ENCODE data around the gene ATP6V1G3. TPM values are rescaled to one million over a fixed set of nuclear protein-coding genes. Genes with fewer than 3 reads are reported as not detected.
"Not testable (repeated sequence)": the region's sequence is repeated elsewhere in the genome, so short reads cannot be mapped to it uniquely, and the experiment has no call there.

ATP6V1G3 gene
- total RNA-seq, 2 donors from 2014 or later = 0.56 TPM; not detected in 1

- Mint-ChIP-seq H3K27ac (peak overlapping the region; percentile 90 to 93), H3K36me3 (peaks cover 0 to 13% of the 10 kb centered on the region in 2 donors)
- DNase-seq (ENCODE audit: low spot score in 2 of 2); ATAC-seq; H3K9me3 Mint-ChIP-seq: not testable (repeated sequence)
These were observed 16.4 kb downstream of the ATP6V1G3 start for GRCh38 chr1:198524127-198524526.

- Mint-ChIP-seq H3K27ac (peak overlapping the region; percentile 90 to 93), H3K36me3 (peaks cover 0 to 13% of the 10 kb centered on the region in 2 donors), H3K9me3 (no peaks in the 10 kb centered on the region)
- ATAC-seq = peak; percentile 62 to 65
- no peak for DNase-seq (ENCODE audit: low spot score in 2 of 2)
These were observed 17.1 kb downstream of the ATP6V1G3 start for GRCh38 chr1:198523182-198523950.

GRCh38 chr1:198520524-198521254, 19.8 kb downstream of the ATP6V1G3 start:
- Mint-ChIP-seq H3K36me3 (peaks cover 0 to 8% of the 10 kb centered on the region in 2 donors), H3K27ac (peak overlapping the region; percentile 92 to 93), H3K9me3 (no peaks in the 10 kb centered on the region)
- DNase-seq (ENCODE audit: low spot score in 2 of 2) (no peak), ATAC-seq (peak; percentile 70 to 77)

- Mint-ChIP-seq H3K27ac (peak overlapping the region; percentile 92 to 93), H3K9me3 (peaks cover 0 to under 1% of the 10 kb centered on the region in 2 donors), H3K36me3 (peaks cover 5 to 8% of the 10 kb centered on the region in 2 donors)
- ATAC-seq = peak; percentile 41 to 62
- no peak for DNase-seq (ENCODE audit: low spot score in 2 of 2)
These were observed 20.6 kb downstream of the ATP6V1G3 start for GRCh38 chr1:198519639-198520501.

- ATAC-seq (no peak), DNase-seq (ENCODE audit: low spot score in 2 of 2) (no peak)
- H3K9me3 Mint-ChIP-seq = peaks cover 0 to 8% of the 10 kb centered on the region in 2 donors
- H3K27ac Mint-ChIP-seq = no peak overlapping the region
- H3K36me3 Mint-ChIP-seq = peaks cover 8 to 13% of the 10 kb centered on the region in 2 donors
These were observed 22.8 kb downstream of the ATP6V1G3 start for GRCh38 chr1:198517623-198518199.

DNA sequence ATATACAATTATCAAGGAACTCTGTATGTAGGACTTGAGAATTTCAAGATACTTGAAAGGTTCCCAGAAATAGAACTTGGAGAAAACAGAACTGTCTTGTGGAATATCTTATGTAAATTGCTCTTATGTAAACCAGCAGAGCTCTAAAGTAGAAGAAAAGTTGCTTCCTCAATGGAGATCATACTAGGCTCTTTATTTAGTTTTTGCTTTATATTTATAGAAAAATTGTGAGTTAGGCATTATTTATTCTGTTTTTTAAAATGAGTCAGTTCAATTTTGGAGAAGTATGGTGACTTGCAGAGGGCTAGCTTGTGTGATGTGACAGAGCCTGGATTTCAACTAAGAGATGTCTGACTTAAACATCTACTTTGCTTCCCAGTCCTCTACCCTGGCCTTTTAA, 40.4 kb downstream of the ATP6V1G3 start:
- Mint-ChIP-seq H3K27ac (no peak overlapping the region), H3K9me3 (peaks cover 10 to 23% of the 10 kb centered on the region in 2 donors), H3K36me3 (peaks cover 8 to 15% of the 10 kb centered on the region in 2 donors)
- DNase-seq (ENCODE audit: low spot score in 2 of 2) = no peak
- no peak for ATAC-seq

GRCh38 chr1:198499588-198499987, 40.9 kb downstream of the ATP6V1G3 start:
- no peak overlapping the region for H3K27ac Mint-ChIP-seq
- ATAC-seq = no peak
- peaks cover 6 to 15% of the 10 kb centered on the region in 2 donors for H3K36me3 Mint-ChIP-seq
- DNase-seq (ENCODE audit: low spot score in 2 of 2) = no peak
- H3K9me3 Mint-ChIP-seq = peaks cover 8 to 23% of the 10 kb centered on the region in 2 donors

- Mint-ChIP-seq H3K36me3 (peaks cover 6 to 15% of the 10 kb centered on the region in 2 donors), H3K27ac (no peak overlapping the region), H3K9me3 (peaks cover 8 to 23% of the 10 kb centered on the region in 2 donors)
- ATAC-seq (no peak), DNase-seq (ENCODE audit: low spot score in 2 of 2) (no peak)
These were observed 41.6 kb downstream of the ATP6V1G3 start for GRCh38 chr1:198498881-198499280.

DNA sequence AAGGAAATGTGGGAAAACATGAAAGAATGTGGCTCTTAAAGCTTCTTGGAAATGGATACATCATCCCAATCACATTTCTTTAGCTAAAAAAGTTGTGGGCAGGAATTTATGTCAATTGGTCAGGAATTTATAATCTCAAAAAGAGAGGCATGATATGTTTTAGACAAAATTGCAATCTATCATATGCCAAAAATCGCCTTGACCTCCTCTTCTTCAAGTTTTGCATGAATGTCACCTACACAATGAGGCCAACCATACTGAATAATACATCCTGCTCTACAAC, 42.4 kb downstream of the ATP6V1G3 start:
- ATAC-seq (no peak), DNase-seq (ENCODE audit: low spot score in 2 of 2) (no peak)
- H3K27ac Mint-ChIP-seq = no peak overlapping the region
- H3K36me3 Mint-ChIP-seq = peaks cover 6 to 8% of the 10 kb centered on the region in 2 donors
- H3K9me3 Mint-ChIP-seq = peaks cover 3 to 15% of the 10 kb centered on the region in 2 donors

- ATAC-seq = peak in 1 of 2 donors; percentile 64
- peaks cover 3 to 13% of the 10 kb centered on the region in 2 donors for H3K9me3 Mint-ChIP-seq
These were observed 43.0 kb downstream of the ATP6V1G3 start for GRCh38 chr1:198497326-198498102.

DNA sequence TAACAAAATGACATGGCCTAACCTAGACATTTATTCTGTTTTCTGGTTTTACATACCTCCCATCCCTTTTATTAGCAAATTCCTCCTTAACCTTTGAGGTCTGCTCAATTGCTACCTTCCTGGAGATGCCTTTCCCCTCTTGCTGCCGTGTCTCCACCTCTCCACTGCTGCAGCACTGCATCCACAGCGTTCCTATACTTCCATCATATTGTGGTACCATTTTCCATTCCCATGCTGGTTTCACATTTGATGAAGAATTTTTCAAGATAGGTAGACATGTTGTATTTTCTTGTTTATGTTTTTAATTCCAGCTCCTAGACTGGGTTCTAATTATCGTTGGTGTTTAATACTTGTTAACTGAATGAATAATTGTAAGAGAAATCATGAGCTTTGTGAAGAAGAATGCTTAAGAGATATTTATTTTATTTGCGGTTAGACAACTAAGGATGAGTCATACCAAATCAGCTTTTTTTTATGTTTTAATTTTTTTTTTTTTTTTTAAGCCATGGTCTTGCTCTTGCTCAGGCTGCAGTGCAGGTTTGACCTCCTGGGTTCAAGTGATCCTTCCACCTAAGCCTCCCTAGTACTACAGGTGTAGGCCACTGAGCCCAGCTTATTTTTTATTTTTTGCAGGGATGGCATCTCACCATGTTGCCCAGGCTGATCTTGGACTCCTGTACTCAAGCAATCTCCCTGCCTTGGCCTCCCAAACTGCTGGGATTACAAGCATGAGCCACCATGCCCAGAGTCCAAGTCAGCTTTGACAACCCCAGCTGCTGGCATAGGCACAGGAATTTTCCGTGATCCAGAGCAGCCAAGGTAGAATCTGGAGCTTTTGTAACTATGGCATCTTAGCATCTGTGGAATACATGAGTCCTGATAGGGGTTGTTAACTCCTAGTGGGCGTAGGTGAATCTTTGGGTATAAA, 44.0 kb downstream of the ATP6V1G3 start:
- H3K36me3 Mint-ChIP-seq = peaks cover 6 to 8% of the 10 kb centered on the region in 2 donors
- DNase-seq (ENCODE audit: low spot score in 2 of 2) (no peak), ATAC-seq (no peak)
- H3K27ac Mint-ChIP-seq = no peak overlapping the region
- peaks cover 3 to 13% of the 10 kb centered on the region in 2 donors for H3K9me3 Mint-ChIP-seq

More at GRCh38 chr1:198497326-198498102, 43.0 kb downstream of the ATP6V1G3 start:
- H3K36me3 Mint-ChIP-seq = peaks cover 6 to 8% of the 10 kb centered on the region in 2 donors
- H3K27ac Mint-ChIP-seq = no peak overlapping the region
- no peak for DNase-seq (ENCODE audit: low spot score in 2 of 2)

DNA sequence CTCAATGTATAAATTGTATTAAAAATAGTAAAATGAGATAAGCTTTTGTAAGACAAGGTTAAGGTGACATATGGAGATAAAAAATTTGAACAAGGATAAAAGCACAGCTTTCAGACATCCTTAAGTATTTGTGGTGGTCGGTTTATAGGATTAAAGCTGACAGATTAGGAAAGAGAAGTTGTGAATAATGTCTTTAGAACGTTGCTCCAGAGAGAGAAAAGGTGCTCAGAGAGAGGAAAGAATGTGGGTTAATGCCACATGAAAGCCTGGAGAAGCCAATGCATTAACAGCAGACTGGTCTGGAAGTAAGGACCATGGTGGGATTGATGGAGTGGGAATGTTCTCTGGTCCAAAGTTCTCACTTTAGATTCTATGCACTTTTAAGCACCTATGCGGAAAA, 44.8 kb downstream of the ATP6V1G3 start:
- Mint-ChIP-seq H3K36me3 (peaks cover 5 to 8% of the 10 kb centered on the region in 2 donors), H3K27ac (no peak overlapping the region), H3K9me3 (peaks cover 3 to 12% of the 10 kb centered on the region in 2 donors)
- DNase-seq (ENCODE audit: low spot score in 2 of 2) = no peak
- ATAC-seq = no peak

- H3K27ac Mint-ChIP-seq = no peak overlapping the region
These were observed 45.8 kb downstream of the ATP6V1G3 start for GRCh38 chr1:198494658-198495103.

GRCh38 chr1:198494139-198494538, 46.3 kb downstream of the ATP6V1G3 start:
- Mint-ChIP-seq H3K27ac (no peak overlapping the region), H3K9me3 (no peaks in the 10 kb centered on the region), H3K36me3 (no peaks in the 10 kb centered on the region)
- DNase-seq (ENCODE audit: low spot score in 2 of 2) (no peak), ATAC-seq (no peak)

More at GRCh38 chr1:198494658-198495103, 45.8 kb downstream of the ATP6V1G3 start:
- DNase-seq (ENCODE audit: low spot score in 2 of 2) (no peak), ATAC-seq (no peak)
- Mint-ChIP-seq H3K36me3 (no peaks in the 10 kb centered on the region), H3K9me3 (peaks cover 0 to 5% of the 10 kb centered on the region in 2 donors)

GRCh38 chr1:198493329-198493728, 47.2 kb downstream of the ATP6V1G3 start:
- H3K36me3 Mint-ChIP-seq = no peaks in the 10 kb centered on the region
- H3K27ac Mint-ChIP-seq = no peak overlapping the region
- DNase-seq (ENCODE audit: low spot score in 2 of 2) (no peak), ATAC-seq (no peak)
- H3K9me3 Mint-ChIP-seq = no peaks in the 10 kb centered on the region

All from activated naive CD4-positive, alpha-beta T cell treated with anti-CD3 and anti-CD28 coated beads, Interleukin-2, amount 50 U/mL, for 72 hours (primary cell).